ENCODE measurements around the gene ACSS2.

DNA sequence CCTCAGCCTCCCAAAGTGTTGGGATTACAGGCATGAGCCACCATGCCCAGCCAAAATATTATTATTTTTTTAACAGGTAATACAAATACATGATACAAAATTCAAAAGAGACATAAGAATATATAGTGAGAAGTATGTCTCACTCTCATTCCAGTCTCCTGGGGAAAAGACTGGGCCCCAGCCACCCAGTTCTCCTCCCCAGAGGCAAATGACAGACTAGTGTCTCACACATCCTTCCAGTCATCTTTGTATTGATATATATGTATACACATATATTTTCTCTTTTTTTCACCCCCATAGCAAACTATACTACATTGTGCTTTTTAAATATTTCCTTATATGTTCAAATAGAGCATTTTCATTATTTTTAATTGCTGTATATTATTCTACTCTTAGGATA, 70.9 kb downstream of the ACSS2 start:
- TF ChIP-seq POLR2A (IDR thresholded peaks at IDR 0.05; ENCODE audit: low read depth, low read length) = no peak
- no peak for TF ChIP-seq POLR2AphosphoS5 (IDR thresholded peaks at IDR 0.05; ENCODE audit: low read depth, low read length)

All from GM12892 (cell line).